Fibroblast of skin of right biceps (primary cell): ENCODE measurements around the gene WEE2.
"Not testable (repeated sequence)": the region's sequence is repeated elsewhere in the genome, so short reads cannot be mapped to it uniquely, and the experiment has no call there.

Experiments
- DNase-seq: peaks from one replicate; pipeline ENCODE4 v3.0.0-alpha.2; 2013

Gene WEE2

GRCh38 chr7:141708351-141708750 lies at the start of gene WEE2:
TSS of gene WEE2 (plus strand) at chr7:141708353. CDS start at chr7:141708759, 406 bp downstream.
- DNase-seq: no peak

GRCh38 chr7:141659501-141659900 lies 48.7 kb upstream of the WEE2 start:
- no peak for DNase-seq

GRCh38 chr7:141660259-141660658 lies 47.9 kb upstream of the WEE2 start:
- no peak for DNase-seq

GRCh38 chr7:141663081-141663849 lies 44.9 kb upstream of the WEE2 start:
- DNase-seq: no peak

- no peak for DNase-seq
Observed at GRCh38 chr7:141664450-141664849, 43.7 kb upstream of the WEE2 start.

- no peak for DNase-seq
Observed at GRCh38 chr7:141665208-141666035, 42.7 kb upstream of the WEE2 start.

- DNase-seq: no peak
Observed at GRCh38 chr7:141666071-141666470, 42.1 kb upstream of the WEE2 start.

- DNase-seq: no peak
Observed at GRCh38 chr7:141668853-141669252, 39.3 kb upstream of the WEE2 start.

GRCh38 chr7:141671705-141672496 lies 36.3 kb upstream of the WEE2 start:
- no peak for DNase-seq

GRCh38 chr7:141673346-141673745 lies 34.8 kb upstream of the WEE2 start:
- no peak for DNase-seq

GRCh38 chr7:141674171-141674671 lies 33.9 kb upstream of the WEE2 start:
- peak; percentile 8 for DNase-seq

- no peak for DNase-seq
Observed at GRCh38 chr7:141674702-141675101, 33.5 kb upstream of the WEE2 start.

- no peak for DNase-seq
Observed at GRCh38 chr7:141675436-141676215, 32.5 kb upstream of the WEE2 start.

- peak; percentile 41 for DNase-seq
Observed at GRCh38 chr7:141676618-141677017, 31.5 kb upstream of the WEE2 start.

- DNase-seq: no peak
Observed at GRCh38 chr7:141679014-141679413, 29.1 kb upstream of the WEE2 start.

GRCh38 chr7:141685285-141686023 lies 22.7 kb upstream of the WEE2 start:
- no peak for DNase-seq

GRCh38 chr7:141686074-141686473 lies 22.1 kb upstream of the WEE2 start:
- no peak for DNase-seq

- DNase-seq: no peak
Observed at GRCh38 chr7:141686670-141687069, 21.5 kb upstream of the WEE2 start.

- no peak for DNase-seq
Observed at GRCh38 chr7:141688043-141688442, 20.1 kb upstream of the WEE2 start.

- DNase-seq: not testable (repeated sequence)
Observed at GRCh38 chr7:141689072-141689825, 18.9 kb upstream of the WEE2 start.

- no peak for DNase-seq
Observed at GRCh38 chr7:141691540-141691939, 16.6 kb upstream of the WEE2 start.
